HL-60 (cell line): Measurements from ENCODE around the gene DPYD.

Source experiments
- DNase-seq, 2 experiments: peaks; one replicate each; pipeline ENCODE4 v3.0.0-alpha.2; 2010 to 2020; ENCODE audit warnings: low read depth in 1 of 2, low spot score in 1 of 2
- H3K27ac ChIP-seq: fragments of 250-450 bp; sonication (Bioruptor Pico); replicated peaks from 2 replicates; pipeline ENCODE4 v1.5.1; 2020; ENCODE audit warnings: mild to moderate bottlenecking, moderate library complexity
- H3K27me3 ChIP-seq: fragments of 250-450 bp; sonication (Bioruptor Pico); 2 replicates; pipeline ENCODE4 v1.5.1; 2021; ENCODE audit warnings: mild to moderate bottlenecking, moderate library complexity; ENCODE audit not compliant: insufficient read depth, poor library complexity, severe bottlenecking
- H3K4me3 ChIP-seq: replicated peaks from 2 replicates; pipeline ENCODE4 v1.5.1; 2011; ENCODE audit warnings: mild to moderate bottlenecking, control low read depth, low read length; ENCODE audit not compliant: insufficient read depth
- GABPA ChIP-seq: IDR thresholded peaks from 2 replicates; pipeline ENCODE4 v1.6.1; 2012; ENCODE audit warnings: low read depth
- POLR2AphosphoS5 ChIP-seq: IDR thresholded peaks from 2 replicates; pipeline ENCODE4 v1.6.1; 2012; ENCODE audit warnings: low read depth
- SPI1 ChIP-seq: IDR thresholded peaks from 2 replicates; pipeline ENCODE4 v1.6.1; 2012; ENCODE audit warnings: low read depth, mild to moderate bottlenecking, borderline replicate concordance
- TF ChIP-seq, protein P1 (sequence below): IDR thresholded peaks from one replicate; pipeline ENCODE4 v1.5.1; 2011; ENCODE audit warnings: low read length, control low read depth, inconsistent platforms; ENCODE audit not compliant: insufficient read depth
- TF ChIP-seq, protein P2 (sequence below): IDR thresholded peaks from 2 replicates; pipeline ENCODE4 v1.6.1; 2012; ENCODE audit warnings: low read depth; ENCODE audit not compliant: insufficient replicate concordance

DPYD gene

DNA sequence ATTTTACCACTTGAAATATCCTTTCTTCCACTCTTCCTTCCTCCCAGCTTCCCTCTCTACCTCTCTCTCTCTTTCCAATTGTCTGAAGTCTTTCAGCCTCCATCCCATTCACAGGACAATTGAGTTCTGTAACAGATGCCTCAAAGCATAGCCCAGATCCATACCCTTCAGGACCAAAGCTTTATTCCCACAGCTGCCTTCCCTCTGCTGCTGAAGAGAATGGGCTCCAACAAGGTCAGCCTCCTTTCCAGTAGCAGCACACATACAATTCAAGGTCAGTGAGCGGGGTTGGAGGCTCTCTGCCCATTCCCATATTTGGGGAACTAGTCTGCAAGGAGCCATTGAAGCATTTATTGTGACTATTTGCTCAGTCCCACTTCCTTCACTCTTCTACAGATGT lies 179.9 kb downstream of the DPYD start:
- no peaks in the 10 kb centered on the region for H3K27me3 ChIP-seq
- DNase-seq = no peak
- TF ChIP-seq SPI1 = no peak
- H3K4me3 ChIP-seq = no peak overlapping the region
- H3K27ac ChIP-seq = no peak overlapping the region

DNA sequence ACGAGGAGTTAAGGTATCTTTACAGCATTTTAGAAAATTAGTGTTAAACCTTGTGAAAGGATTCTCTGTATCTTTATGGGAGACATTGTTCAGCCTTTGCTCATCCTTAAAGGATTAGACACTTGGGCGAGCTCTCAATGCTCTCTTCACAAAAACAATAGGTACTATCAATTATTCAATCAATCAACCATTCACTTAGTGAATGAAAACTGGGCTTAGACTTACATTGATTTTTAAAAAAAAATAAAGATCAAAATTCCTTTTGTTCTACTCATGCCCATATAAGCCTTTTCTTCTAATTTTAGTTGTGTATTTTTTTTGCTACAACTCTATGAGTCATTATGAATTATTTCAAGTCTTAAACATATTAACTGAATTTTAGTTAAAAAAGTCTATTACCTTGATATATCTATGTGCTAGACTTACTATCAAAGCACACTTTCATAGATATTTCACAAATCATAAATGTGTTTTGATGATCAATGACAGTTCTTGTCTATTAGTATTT lies 181.2 kb downstream of the DPYD start:
- H3K4me3 ChIP-seq = no peak overlapping the region
- H3K27me3 ChIP-seq = no peaks in the 10 kb centered on the region
- TF ChIP-seq, protein P1, sequence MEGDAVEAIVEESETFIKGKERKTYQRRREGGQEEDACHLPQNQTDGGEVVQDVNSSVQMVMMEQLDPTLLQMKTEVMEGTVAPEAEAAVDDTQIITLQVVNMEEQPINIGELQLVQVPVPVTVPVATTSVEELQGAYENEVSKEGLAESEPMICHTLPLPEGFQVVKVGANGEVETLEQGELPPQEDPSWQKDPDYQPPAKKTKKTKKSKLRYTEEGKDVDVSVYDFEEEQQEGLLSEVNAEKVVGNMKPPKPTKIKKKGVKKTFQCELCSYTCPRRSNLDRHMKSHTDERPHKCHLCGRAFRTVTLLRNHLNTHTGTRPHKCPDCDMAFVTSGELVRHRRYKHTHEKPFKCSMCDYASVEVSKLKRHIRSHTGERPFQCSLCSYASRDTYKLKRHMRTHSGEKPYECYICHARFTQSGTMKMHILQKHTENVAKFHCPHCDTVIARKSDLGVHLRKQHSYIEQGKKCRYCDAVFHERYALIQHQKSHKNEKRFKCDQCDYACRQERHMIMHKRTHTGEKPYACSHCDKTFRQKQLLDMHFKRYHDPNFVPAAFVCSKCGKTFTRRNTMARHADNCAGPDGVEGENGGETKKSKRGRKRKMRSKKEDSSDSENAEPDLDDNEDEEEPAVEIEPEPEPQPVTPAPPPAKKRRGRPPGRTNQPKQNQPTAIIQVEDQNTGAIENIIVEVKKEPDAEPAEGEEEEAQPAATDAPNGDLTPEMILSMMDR = no peak
- TF ChIP-seq POLR2AphosphoS5 = no peak
- TF ChIP-seq SPI1 = no peak
- no peak for TF ChIP-seq GABPA
- TF ChIP-seq, protein P2, sequence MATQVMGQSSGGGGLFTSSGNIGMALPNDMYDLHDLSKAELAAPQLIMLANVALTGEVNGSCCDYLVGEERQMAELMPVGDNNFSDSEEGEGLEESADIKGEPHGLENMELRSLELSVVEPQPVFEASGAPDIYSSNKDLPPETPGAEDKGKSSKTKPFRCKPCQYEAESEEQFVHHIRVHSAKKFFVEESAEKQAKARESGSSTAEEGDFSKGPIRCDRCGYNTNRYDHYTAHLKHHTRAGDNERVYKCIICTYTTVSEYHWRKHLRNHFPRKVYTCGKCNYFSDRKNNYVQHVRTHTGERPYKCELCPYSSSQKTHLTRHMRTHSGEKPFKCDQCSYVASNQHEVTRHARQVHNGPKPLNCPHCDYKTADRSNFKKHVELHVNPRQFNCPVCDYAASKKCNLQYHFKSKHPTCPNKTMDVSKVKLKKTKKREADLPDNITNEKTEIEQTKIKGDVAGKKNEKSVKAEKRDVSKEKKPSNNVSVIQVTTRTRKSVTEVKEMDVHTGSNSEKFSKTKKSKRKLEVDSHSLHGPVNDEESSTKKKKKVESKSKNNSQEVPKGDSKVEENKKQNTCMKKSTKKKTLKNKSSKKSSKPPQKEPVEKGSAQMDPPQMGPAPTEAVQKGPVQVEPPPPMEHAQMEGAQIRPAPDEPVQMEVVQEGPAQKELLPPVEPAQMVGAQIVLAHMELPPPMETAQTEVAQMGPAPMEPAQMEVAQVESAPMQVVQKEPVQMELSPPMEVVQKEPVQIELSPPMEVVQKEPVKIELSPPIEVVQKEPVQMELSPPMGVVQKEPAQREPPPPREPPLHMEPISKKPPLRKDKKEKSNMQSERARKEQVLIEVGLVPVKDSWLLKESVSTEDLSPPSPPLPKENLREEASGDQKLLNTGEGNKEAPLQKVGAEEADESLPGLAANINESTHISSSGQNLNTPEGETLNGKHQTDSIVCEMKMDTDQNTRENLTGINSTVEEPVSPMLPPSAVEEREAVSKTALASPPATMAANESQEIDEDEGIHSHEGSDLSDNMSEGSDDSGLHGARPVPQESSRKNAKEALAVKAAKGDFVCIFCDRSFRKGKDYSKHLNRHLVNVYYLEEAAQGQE = no peak
- no peak overlapping the region for H3K27ac ChIP-seq
- no peak for DNase-seq

DNA sequence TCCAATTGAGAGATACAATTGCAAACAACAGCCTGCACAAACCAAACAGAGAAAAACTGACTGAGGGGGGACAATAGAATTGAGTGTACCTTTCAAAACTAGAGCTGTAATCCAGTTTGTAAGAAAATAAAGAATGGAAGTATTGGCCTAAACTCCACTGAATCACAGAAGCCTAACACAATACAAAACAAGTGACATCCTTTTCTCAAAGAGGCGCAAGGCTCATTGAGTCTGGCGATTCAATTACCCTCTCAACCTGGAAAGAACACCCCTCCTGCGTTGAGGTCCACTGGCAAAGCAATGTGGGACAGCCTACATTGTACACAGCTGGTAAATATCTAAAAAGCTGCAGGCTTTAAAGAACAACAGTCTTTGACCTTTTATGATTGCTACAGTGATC lies 182.6 kb downstream of the DPYD start:
- Histone ChIP-seq H3K4me3 (no peak overlapping the region), H3K27ac (no peak overlapping the region), H3K27me3 (no peaks in the 10 kb centered on the region)
- TF ChIP-seq SPI1 (no peak), POLR2AphosphoS5 (no peak), GABPA (no peak)
- TF ChIP-seq, protein P1 = no peak
- TF ChIP-seq, protein P2 = no peak
- no peak for DNase-seq

DNA sequence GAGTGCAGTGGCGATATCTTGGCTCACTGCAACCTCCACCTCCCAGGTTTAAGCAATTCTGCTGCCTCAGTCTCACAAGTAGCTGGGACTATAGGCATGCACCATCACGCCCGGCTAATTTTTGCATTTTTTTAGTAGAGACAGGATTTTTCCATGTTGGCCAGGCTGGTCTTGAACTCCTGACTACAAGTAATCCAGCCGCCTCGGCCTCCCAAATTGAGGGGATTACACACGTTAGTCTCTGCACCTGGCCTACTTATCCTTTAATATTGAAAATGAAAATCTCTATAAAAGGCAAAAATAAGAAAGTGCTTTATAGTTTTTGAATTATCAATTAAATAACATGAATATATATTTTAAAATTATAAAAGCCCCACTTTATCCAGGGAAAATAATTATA lies 190.6 kb downstream of the DPYD start:
- Histone ChIP-seq H3K4me3 (no peak overlapping the region), H3K27me3 (no peaks in the 10 kb centered on the region), H3K27ac (no peak overlapping the region)
- no peak for TF ChIP-seq SPI1
- TF ChIP-seq, protein P1 = no peak
- no peak for TF ChIP-seq POLR2AphosphoS5
- TF ChIP-seq GABPA = no peak
- TF ChIP-seq, protein P2 = no peak
- DNase-seq = no peak
